ENCODE data around the gene TOX2. TPM values are rescaled to one million over a fixed set of nuclear protein-coding genes. Genes with fewer than 3 reads are reported as not detected.

The TOX2 gene
- total RNA-seq, 2 experiments from 2014 or later: 1.5 to 1.9 TPM

- Mint-ChIP-seq H3K4me1 (peaks cover 10% of the 10 kb centered on the region), H3K27me3 (peaks cover 26% of the 10 kb centered on the region)
- no peak for DNase-seq
These were observed 91.0 kb downstream of the TOX2 start for GRCh38 chr20:44005661-44006060.

GRCh38 chr20:44006126-44006525 is 91.5 kb downstream of the TOX2 start:
- no peaks in the 10 kb centered on the region for H3K36me3 Mint-ChIP-seq (ENCODE audit: low read depth)
- CTCF ChIA-PET: interaction anchor here (1.2 kb wide), 1 partner anchor 19 kb away, joined by 3 read pairs; no protein-coding TSS in a partner anchor
- peaks cover 29% of the 10 kb centered on the region for H3K27me3 Mint-ChIP-seq
- peaks cover 13% of the 10 kb centered on the region for H3K4me1 Mint-ChIP-seq
- H3K9me3 Mint-ChIP-seq: no peaks in the 10 kb centered on the region
- no peak overlapping the region for H3K4me3 Mint-ChIP-seq
- no peak overlapping the region for H3K27ac Mint-ChIP-seq
- DNase-seq: no peak
- POLR2A ChIA-PET: no interaction called here

More at GRCh38 chr20:44005661-44006060, 91.0 kb downstream of the TOX2 start:
- ChIA-PET POLR2A (no interaction called here), CTCF (interaction anchor here (1.2 kb wide), 1 partner anchor 20 kb away, joined by 3 read pairs; no protein-coding TSS in a partner anchor)
- Mint-ChIP-seq H3K4me3 (no peak overlapping the region), H3K36me3 (ENCODE audit: low read depth) (no peaks in the 10 kb centered on the region), H3K9me3 (no peaks in the 10 kb centered on the region), H3K27ac (no peak overlapping the region)

GRCh38 chr20:44006578-44006977 is 91.9 kb downstream of the TOX2 start:
- H3K27ac Mint-ChIP-seq: no peak overlapping the region
- H3K9me3 Mint-ChIP-seq: no peaks in the 10 kb centered on the region
- peaks cover 14% of the 10 kb centered on the region for H3K4me1 Mint-ChIP-seq
- ChIA-PET POLR2A (no interaction called here), CTCF (interaction anchor here (0.9 to 1.3 kb wide), 2 partner anchors 11 to 22 kb away, joined by 3 read pairs; no protein-coding TSS in a partner anchor)
- H3K4me3 Mint-ChIP-seq: no peak overlapping the region
- H3K27me3 Mint-ChIP-seq: peaks cover 33% of the 10 kb centered on the region
- DNase-seq: no peak
- H3K36me3 Mint-ChIP-seq (ENCODE audit: low read depth): no peaks in the 10 kb centered on the region

- H3K27me3 Mint-ChIP-seq: peaks cover 33% of the 10 kb centered on the region
- H3K27ac Mint-ChIP-seq: no peak overlapping the region
- H3K4me1 Mint-ChIP-seq: peaks cover 15% of the 10 kb centered on the region
- ChIA-PET CTCF (no interaction called here), POLR2A (no interaction called here)
- peaks cover 4% of the 10 kb centered on the region for H3K9me3 Mint-ChIP-seq
- H3K4me3 Mint-ChIP-seq: no peak overlapping the region
- H3K36me3 Mint-ChIP-seq (ENCODE audit: low read depth): no peaks in the 10 kb centered on the region
- DNase-seq: no peak
These were observed 94.4 kb downstream of the TOX2 start for GRCh38 chr20:44008806-44009678.

GRCh38 chr20:44009679-44009992 is 95.0 kb downstream of the TOX2 start:
- CTCF ChIA-PET: interaction anchor here (0.5 kb wide), 1 partner anchor 24 kb away, joined by 3 read pairs; no protein-coding TSS in a partner anchor

GRCh38 chr20:44010162-44010704 is 95.6 kb downstream of the TOX2 start:
- H3K9me3 Mint-ChIP-seq: peaks cover 4% of the 10 kb centered on the region
- no peak overlapping the region for H3K4me3 Mint-ChIP-seq
- ChIA-PET POLR2A (no interaction called here), CTCF (interaction anchor here (0.5 kb wide), 1 partner anchor 24 kb away, joined by 3 read pairs; no protein-coding TSS in a partner anchor)
- peaks cover 32% of the 10 kb centered on the region for H3K27me3 Mint-ChIP-seq
- H3K4me1 Mint-ChIP-seq: peaks cover 15% of the 10 kb centered on the region
- no peak overlapping the region for H3K27ac Mint-ChIP-seq
- no peak for DNase-seq
- no peaks in the 10 kb centered on the region for H3K36me3 Mint-ChIP-seq (ENCODE audit: low read depth)

More at GRCh38 chr20:44009679-44009992, 95.0 kb downstream of the TOX2 start:
- POLR2A ChIA-PET: no interaction called here
- no peak overlapping the region for H3K4me3 Mint-ChIP-seq
- H3K27me3 Mint-ChIP-seq: peaks cover 32% of the 10 kb centered on the region
- no peak overlapping the region for H3K27ac Mint-ChIP-seq
- no peaks in the 10 kb centered on the region for H3K36me3 Mint-ChIP-seq (ENCODE audit: low read depth)
- H3K9me3 Mint-ChIP-seq: peaks cover 4% of the 10 kb centered on the region
- DNase-seq: no peak
- H3K4me1 Mint-ChIP-seq: peaks cover 15% of the 10 kb centered on the region

GRCh38 chr20:44011251-44011940 is 96.7 kb downstream of the TOX2 start:
- no peak overlapping the region for H3K4me3 Mint-ChIP-seq
- H3K27me3 Mint-ChIP-seq: peaks cover 38% of the 10 kb centered on the region
- POLR2A ChIA-PET: no interaction called here
- CTCF ChIA-PET: interaction anchor here (1.1 kb wide), 1 partner anchor 33 kb away, joined by 4 read pairs; no protein-coding TSS in a partner anchor
- H3K9me3 Mint-ChIP-seq: peaks cover 4% of the 10 kb centered on the region
- peaks cover 15% of the 10 kb centered on the region for H3K4me1 Mint-ChIP-seq
- DNase-seq: no peak
- H3K36me3 Mint-ChIP-seq (ENCODE audit: low read depth): no peaks in the 10 kb centered on the region
- no peak overlapping the region for H3K27ac Mint-ChIP-seq

GRCh38 chr20:44012466-44013226 is 98.0 kb downstream of the TOX2 start:
- no peak for DNase-seq
- Mint-ChIP-seq H3K4me1 (peaks cover 15% of the 10 kb centered on the region), H3K27me3 (peaks cover 48% of the 10 kb centered on the region), H3K36me3 (ENCODE audit: low read depth) (no peaks in the 10 kb centered on the region), H3K9me3 (peaks cover 4% of the 10 kb centered on the region), H3K4me3 (no peak overlapping the region), H3K27ac (no peak overlapping the region)
- POLR2A ChIA-PET: no interaction called here
- CTCF ChIA-PET: interaction anchor here (1.0 to 1.1 kb wide), 2 partner anchors 12 to 34 kb away, joined by 3 to 4 read pairs; no protein-coding TSS in a partner anchor

- H3K36me3 Mint-ChIP-seq (ENCODE audit: low read depth): no peaks in the 10 kb centered on the region
- H3K9me3 Mint-ChIP-seq: peaks cover 4% of the 10 kb centered on the region
- ChIA-PET POLR2A (no interaction called here), CTCF (interaction anchor here (1.2 kb wide), 1 partner anchor 53 kb away, joined by 3 read pairs; no protein-coding TSS in a partner anchor)
- DNase-seq: no peak
- H3K4me1 Mint-ChIP-seq: peaks cover 32% of the 10 kb centered on the region
- H3K4me3 Mint-ChIP-seq: no peak overlapping the region
- no peak overlapping the region for H3K27ac Mint-ChIP-seq
- H3K27me3 Mint-ChIP-seq: peaks cover 57% of the 10 kb centered on the region
These were observed 100.4 kb downstream of the TOX2 start for GRCh38 chr20:44014807-44015732.

- ChIA-PET POLR2A (no interaction called here), CTCF (interaction anchor here (1.2 kb wide), 1 partner anchor 54 kb away, joined by 3 read pairs; no protein-coding TSS in a partner anchor)
- Mint-ChIP-seq H3K4me1 (peaks cover 39% of the 10 kb centered on the region), H3K36me3 (ENCODE audit: low read depth) (no peaks in the 10 kb centered on the region), H3K27me3 (peaks cover 53% of the 10 kb centered on the region), H3K4me3 (no peak overlapping the region), H3K9me3 (peaks cover 4% of the 10 kb centered on the region), H3K27ac (no peak overlapping the region)
- DNase-seq: no peak
These were observed 101.1 kb downstream of the TOX2 start for GRCh38 chr20:44015733-44016103.

GRCh38 chr20:44016525-44016924 is 101.9 kb downstream of the TOX2 start:
- Mint-ChIP-seq H3K27me3 (peaks cover 52% of the 10 kb centered on the region), H3K9me3 (peaks cover 4% of the 10 kb centered on the region), H3K36me3 (ENCODE audit: low read depth) (no peaks in the 10 kb centered on the region), H3K4me1 (peaks cover 38% of the 10 kb centered on the region), H3K27ac (no peak overlapping the region), H3K4me3 (no peak overlapping the region)
- CTCF ChIA-PET: interaction anchor here (0.5 to 0.6 kb wide), 2 partner anchors 67 to 155 kb away, joined by 4 read pairs; no protein-coding TSS in a partner anchor
- no peak for DNase-seq
- POLR2A ChIA-PET: no interaction called here

Measured in activated CD4-positive, alpha-beta T cell treated with anti-CD3 and anti-CD28 coated beads, Interleukin-2, amount 10 ng/mL, durations not matched to agents 7 days and 5 days (primary cell).